SK-N-SH treated with all-trans-retinoic acid at 6 μM for 48 hours (cell line): ENCODE data around the gene KATNIP.

Experiments used
- BACH2 ChIP-seq: fragments of 250-450 bp; sonication (Bioruptor Pico); IDR thresholded peaks from 2 replicates; pipeline ENCODE4 v1.9.0; 2021; ENCODE audit warnings: mild to moderate bottlenecking, borderline replicate concordance
- CSDC2 ChIP-seq: fragments of 250-450 bp; sonication (Bioruptor Pico); IDR thresholded peaks from 2 replicates; pipeline ENCODE4 v1.5.0; 2020; ENCODE audit warnings: mild to moderate bottlenecking, moderate library complexity
- GLIS3 ChIP-seq: fragments of 250-450 bp; sonication (Bioruptor Pico); IDR thresholded peaks from 2 replicates; pipeline ENCODE4 v1.5.0; 2020; ENCODE audit warnings: mild to moderate bottlenecking, moderate library complexity
- ISL1 ChIP-seq: fragments of 250-450 bp; sonication (Bioruptor Pico); IDR thresholded peaks from 2 replicates; pipeline ENCODE4 v2.1.2; 2022; ENCODE audit warnings: mild to moderate bottlenecking, moderate library complexity
- RARB ChIP-seq: fragments of 250-450 bp; sonication (Bioruptor Pico); IDR thresholded peaks from 2 replicates; pipeline ENCODE4 v1.8.0; 2021; ENCODE audit warnings: mild to moderate bottlenecking, moderate library complexity
- TCF4 ChIP-seq: fragments of 250-450 bp; sonication (Bioruptor Pico); IDR thresholded peaks from 2 replicates; pipeline ENCODE4 v1.8.0; 2021; ENCODE audit warnings: mild to moderate bottlenecking, moderate library complexity, borderline replicate concordance
- ZFP30 ChIP-seq: fragments of 450-650 bp; formaldehyde crosslinking; IDR thresholded peaks from 2 replicates; pipeline ENCODE4 v1.5.0; 2022; ENCODE audit warnings: mild to moderate bottlenecking, moderate library complexity
- ZNF565 ChIP-seq: fragments of 450-650 bp; formaldehyde crosslinking; conservative IDR thresholded peaks from 2 replicates; pipeline ENCODE4 v1.5.0; 2020; ENCODE audit warnings: low read depth, mild to moderate bottlenecking, moderate library complexity
- ZNF70 ChIP-seq: fragments of 450-650 bp; formaldehyde crosslinking; IDR thresholded peaks from 2 replicates; pipeline ENCODE4 v1.5.0; 2020; ENCODE audit warnings: mild to moderate bottlenecking, moderate library complexity
- ZNF8 ChIP-seq: fragments of 450-650 bp; formaldehyde crosslinking; IDR thresholded peaks from 2 replicates; pipeline ENCODE4 v1.5.0; 2020; ENCODE audit warnings: mild to moderate bottlenecking, moderate library complexity
- TF ChIP-seq, protein P1 (sequence below): fragments of 250-450 bp; sonication (Bioruptor Pico); IDR thresholded peaks from 2 replicates; pipeline ENCODE4 v1.8.0; 2020; ENCODE audit warnings: mild to moderate bottlenecking, moderate library complexity, borderline replicate concordance
- TF ChIP-seq, protein P2 (sequence below): fragments of 250-450 bp; sonication (Bioruptor Pico); IDR thresholded peaks from 2 replicates; pipeline ENCODE4 v1.5.0; 2020; ENCODE audit warnings: mild to moderate bottlenecking, moderate library complexity
- TF ChIP-seq, protein P3 (sequence below): fragments of 250-450 bp; sonication (Bioruptor Pico); IDR thresholded peaks from 2 replicates; pipeline ENCODE4 v1.5.1; 2020; ENCODE audit warnings: low read depth, mild to moderate bottlenecking, moderate library complexity

DNA sequence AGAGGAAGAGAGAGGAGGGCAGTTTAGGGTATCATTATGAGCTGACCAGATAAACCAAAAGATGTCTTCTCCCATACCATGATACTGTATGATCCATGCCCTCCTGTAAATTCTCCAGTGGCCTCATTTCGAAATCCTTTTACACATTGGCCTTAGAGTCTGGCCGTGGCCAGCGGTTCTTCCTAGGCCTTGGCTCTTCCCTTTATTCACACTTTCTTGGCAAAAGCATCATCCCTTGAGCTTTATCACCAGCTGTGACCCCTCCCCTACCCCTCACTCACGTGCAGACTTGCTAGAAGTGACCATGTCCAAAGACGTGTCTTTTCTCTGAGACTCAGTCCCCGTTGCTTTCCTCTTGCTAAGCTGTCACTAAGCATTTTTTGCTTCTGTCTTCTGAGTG, 22.8 kb downstream of the KATNIP start:
- TF ChIP-seq ISL1 (CRISPR knock-in tag) (no peak), CSDC2 (no peak), ZNF70 (CRISPR knock-in tag) (no peak), ZNF8 (CRISPR knock-in tag) (no peak), ZFP30 (no peak), RARB (no peak), BACH2 (no peak), GLIS3 (CRISPR knock-in tag) (no peak), ZNF565 (CRISPR knock-in tag) (no peak), TCF4 (CRISPR knock-in tag) (no peak)
- TF ChIP-seq, protein P1, sequence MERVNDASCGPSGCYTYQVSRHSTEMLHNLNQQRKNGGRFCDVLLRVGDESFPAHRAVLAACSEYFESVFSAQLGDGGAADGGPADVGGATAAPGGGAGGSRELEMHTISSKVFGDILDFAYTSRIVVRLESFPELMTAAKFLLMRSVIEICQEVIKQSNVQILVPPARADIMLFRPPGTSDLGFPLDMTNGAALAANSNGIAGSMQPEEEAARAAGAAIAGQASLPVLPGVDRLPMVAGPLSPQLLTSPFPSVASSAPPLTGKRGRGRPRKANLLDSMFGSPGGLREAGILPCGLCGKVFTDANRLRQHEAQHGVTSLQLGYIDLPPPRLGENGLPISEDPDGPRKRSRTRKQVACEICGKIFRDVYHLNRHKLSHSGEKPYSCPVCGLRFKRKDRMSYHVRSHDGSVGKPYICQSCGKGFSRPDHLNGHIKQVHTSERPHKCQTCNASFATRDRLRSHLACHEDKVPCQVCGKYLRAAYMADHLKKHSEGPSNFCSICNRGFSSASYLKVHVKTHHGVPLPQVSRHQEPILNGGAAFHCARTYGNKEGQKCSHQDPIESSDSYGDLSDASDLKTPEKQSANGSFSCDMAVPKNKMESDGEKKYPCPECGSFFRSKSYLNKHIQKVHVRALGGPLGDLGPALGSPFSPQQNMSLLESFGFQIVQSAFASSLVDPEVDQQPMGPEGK (CRISPR knock-in tag): no peak
- TF ChIP-seq, protein P2, sequence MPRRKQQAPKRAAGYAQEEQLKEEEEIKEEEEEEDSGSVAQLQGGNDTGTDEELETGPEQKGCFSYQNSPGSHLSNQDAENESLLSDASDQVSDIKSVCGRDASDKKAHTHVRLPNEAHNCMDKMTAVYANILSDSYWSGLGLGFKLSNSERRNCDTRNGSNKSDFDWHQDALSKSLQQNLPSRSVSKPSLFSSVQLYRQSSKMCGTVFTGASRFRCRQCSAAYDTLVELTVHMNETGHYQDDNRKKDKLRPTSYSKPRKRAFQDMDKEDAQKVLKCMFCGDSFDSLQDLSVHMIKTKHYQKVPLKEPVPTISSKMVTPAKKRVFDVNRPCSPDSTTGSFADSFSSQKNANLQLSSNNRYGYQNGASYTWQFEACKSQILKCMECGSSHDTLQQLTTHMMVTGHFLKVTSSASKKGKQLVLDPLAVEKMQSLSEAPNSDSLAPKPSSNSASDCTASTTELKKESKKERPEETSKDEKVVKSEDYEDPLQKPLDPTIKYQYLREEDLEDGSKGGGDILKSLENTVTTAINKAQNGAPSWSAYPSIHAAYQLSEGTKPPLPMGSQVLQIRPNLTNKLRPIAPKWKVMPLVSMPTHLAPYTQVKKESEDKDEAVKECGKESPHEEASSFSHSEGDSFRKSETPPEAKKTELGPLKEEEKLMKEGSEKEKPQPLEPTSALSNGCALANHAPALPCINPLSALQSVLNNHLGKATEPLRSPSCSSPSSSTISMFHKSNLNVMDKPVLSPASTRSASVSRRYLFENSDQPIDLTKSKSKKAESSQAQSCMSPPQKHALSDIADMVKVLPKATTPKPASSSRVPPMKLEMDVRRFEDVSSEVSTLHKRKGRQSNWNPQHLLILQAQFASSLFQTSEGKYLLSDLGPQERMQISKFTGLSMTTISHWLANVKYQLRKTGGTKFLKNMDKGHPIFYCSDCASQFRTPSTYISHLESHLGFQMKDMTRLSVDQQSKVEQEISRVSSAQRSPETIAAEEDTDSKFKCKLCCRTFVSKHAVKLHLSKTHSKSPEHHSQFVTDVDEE (CRISPR knock-in tag): no peak
- TF ChIP-seq, protein P3, sequence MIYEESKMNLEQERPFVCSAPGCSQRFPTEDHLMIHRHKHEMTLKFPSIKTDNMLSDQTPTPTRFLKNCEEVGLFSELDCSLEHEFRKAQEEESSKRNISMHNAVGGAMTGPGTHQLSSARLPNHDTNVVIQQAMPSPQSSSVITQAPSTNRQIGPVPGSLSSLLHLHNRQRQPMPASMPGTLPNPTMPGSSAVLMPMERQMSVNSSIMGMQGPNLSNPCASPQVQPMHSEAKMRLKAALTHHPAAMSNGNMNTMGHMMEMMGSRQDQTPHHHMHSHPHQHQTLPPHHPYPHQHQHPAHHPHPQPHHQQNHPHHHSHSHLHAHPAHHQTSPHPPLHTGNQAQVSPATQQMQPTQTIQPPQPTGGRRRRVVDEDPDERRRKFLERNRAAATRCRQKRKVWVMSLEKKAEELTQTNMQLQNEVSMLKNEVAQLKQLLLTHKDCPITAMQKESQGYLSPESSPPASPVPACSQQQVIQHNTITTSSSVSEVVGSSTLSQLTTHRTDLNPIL: no peak
